Measurements from ENCODE around the gene NOX5.

NOX5 gene

DNA sequence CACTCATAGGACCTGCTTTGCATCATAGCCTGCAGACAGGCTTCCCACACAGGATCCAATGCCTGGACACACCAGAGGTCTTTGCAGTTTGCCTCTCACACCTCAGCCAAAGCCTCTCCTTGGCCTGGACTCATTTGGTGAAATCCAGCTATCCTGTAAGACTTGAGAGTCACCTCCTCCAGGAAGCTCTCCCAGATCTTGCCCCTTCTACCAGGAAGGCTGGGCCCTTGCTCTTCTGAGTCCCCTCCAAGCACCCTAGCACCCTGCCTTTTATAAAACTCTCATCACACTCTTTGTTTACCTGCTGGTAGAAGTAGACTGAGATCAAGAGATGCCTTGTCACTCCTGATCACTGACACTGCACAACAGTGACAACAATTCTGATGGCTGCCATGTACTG lies 79.1 kb downstream of the NOX5 start:
- no peak for DNase-seq (ENCODE audit: low read depth, low spot score)
- H3K27ac ChIP-seq: no peak overlapping the region

DNA sequence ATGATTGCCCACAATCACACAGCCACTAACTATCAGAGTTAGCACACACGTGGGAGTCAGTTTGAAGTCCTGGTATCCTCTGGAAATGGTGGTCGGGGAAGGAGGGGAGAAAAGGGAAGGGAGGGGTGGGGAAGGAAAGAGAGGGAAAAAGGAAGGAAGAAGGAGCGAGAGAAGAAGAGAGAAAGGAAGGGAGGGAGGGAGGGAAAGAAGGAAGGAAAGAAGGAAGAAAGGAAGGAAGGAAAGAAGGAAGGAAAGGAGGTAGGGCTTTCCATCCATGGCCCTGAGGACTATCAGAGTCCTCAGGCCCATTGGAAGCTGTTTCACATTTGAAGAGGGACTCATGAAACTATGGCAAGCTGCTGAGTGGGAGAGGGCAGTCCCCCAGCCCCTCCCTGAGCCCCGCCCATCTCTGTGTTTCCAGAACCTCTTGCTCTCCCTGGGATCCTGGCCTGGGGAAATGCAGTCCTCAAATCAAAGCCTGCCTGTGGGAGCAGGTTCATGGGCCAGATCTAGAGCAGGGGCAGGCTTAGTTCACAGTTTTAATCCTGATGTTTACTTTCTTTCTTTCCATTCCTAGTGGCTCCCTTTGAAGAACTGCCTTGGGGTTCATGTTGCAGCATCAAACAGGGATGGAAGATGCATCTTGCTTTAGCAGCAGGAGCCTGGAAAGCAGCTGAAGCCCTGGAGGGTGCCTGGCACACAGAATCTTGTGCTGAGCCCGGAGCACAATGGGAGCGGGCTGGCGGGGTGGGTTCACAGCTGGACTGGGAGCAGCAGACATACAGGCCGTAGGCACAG lies 79.8 kb downstream of the NOX5 start:
- no peak for DNase-seq (ENCODE audit: low read depth, low spot score)
- H3K27ac ChIP-seq: no peak overlapping the region

DNA sequence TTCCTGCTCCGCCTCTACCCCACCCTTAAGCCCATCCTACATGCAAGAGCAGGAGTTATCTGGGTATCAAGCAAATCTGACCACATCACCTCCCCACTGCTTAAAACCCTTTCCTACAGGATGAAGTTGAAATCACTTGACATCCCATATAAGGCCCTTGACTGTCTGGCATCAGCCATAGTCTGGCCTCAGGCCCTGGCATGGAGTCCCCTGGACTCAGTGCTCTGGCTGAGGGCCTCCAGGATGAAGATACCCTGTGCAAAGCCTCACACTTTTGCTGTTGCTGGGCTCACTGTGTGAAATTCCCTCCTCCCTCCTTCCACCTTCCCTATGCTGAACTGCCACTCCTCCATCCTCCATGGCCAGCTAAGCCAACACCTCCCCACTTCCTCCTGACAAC lies 80.8 kb downstream of the NOX5 start:
- no peak for DNase-seq (ENCODE audit: low read depth, low spot score)
- H3K27ac ChIP-seq: no peak overlapping the region

DNA sequence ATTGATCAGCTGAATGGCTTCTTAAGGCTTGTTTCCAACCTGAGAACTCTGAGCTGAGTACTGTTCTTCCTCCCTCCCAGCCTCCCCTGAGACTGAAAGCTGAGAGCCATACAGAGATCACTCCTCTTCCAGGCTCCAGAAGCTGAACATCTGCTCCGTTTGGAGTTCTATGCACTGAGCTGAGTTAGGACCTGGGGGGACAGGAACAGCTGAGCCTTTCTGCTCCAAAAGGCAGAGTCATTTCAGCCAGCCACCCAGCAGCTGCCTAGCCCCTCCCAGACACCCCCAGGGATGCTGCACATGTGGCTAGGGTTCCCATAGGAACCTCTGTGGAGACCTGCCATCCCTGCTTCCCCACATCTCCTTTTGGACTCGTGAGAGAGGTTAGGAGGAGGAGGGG lies 81.7 kb downstream of the NOX5 start:
- H3K27ac ChIP-seq: no peak overlapping the region
- DNase-seq (ENCODE audit: low read depth, low spot score): no peak

DNA sequence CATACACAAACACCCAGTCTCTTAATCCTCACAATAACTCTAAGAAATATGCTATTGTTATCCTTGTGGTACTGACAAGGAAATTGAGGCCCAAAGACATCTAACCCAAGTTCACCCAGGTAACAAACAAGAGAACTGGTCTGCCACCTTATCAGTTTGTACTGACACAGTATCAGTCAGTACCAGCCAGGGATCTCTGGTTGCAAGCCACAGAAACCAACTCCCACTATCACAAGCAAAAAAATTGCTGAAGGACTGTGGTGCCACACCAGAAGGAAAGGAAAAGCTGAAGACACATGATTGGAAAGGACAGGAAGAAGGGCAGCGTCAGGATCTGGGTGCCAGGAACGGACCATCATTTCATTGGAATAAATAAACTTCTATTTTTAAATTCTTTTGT lies 82.1 kb downstream of the NOX5 start:
- no peak for DNase-seq (ENCODE audit: low read depth, low spot score)
- no peak overlapping the region for H3K27ac ChIP-seq

DNA sequence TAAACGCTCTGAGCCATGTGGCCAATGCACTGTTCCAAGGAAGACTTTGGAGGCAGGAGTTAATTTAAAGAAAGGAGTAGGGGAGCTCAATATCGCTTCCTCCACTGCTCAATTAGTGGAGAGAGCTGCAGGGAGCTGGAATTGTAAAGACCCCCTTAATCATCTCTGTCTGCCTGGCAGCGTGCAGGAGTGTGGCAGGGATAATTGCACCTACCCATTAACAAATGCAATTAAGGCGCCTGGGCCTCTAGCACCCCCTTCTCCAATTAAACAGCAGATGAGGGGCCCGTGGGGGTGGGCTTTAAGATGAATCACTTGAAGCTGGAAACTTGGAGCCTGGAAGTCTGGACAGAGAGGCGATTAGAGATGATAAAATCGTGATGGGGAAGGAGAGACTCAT lies 84.3 kb downstream of the NOX5 start:
- no peak for DNase-seq (ENCODE audit: low read depth, low spot score)

DNA sequence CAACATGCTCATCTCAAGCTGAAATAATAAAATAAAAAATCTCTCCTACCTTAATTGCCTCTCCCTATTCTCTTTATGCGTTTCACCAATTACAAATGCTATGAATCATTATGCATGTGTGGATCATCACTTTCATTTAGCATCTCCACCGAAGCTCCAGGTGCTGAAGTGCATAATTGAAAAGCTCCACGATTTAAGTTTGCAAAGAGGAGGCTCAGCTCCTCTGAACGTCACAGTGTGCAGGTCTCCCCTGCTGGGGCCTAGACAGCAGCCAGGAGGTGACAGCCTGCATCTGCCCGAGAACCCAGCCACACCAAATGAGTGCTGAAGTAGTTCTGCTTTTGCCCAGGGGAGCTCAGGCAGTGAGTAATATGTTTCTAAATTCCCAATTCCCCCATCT lies 85.4 kb downstream of the NOX5 start:
- H3K27ac ChIP-seq: no peak overlapping the region
- DNase-seq (ENCODE audit: low read depth, low spot score): no peak

More for the DNA sequence above, 84.3 kb downstream of the NOX5 start:
- no peak overlapping the region for H3K27ac ChIP-seq

DNA sequence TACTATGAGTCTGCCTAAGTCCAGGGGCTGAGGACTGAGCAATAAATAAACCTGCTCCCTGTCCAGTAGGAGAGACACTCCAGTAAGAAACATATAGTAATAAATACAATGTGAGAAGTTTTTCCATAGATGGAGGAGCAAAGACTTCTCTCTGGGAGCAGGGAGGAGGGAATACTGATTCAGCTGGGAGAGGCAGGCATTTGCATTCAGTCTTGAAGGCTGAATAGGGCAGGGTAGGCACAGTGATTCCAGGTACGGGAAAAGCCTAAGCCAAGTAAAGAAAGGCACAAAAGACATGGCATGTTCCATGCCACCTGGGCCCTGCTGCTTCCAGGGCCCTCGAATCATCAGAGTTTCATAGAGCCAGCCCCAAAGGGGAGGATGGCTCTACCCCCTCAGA lies 86.3 kb downstream of the NOX5 start:
- no peak for DNase-seq (ENCODE audit: low read depth, low spot score)
- H3K27ac ChIP-seq: no peak overlapping the region

DNA sequence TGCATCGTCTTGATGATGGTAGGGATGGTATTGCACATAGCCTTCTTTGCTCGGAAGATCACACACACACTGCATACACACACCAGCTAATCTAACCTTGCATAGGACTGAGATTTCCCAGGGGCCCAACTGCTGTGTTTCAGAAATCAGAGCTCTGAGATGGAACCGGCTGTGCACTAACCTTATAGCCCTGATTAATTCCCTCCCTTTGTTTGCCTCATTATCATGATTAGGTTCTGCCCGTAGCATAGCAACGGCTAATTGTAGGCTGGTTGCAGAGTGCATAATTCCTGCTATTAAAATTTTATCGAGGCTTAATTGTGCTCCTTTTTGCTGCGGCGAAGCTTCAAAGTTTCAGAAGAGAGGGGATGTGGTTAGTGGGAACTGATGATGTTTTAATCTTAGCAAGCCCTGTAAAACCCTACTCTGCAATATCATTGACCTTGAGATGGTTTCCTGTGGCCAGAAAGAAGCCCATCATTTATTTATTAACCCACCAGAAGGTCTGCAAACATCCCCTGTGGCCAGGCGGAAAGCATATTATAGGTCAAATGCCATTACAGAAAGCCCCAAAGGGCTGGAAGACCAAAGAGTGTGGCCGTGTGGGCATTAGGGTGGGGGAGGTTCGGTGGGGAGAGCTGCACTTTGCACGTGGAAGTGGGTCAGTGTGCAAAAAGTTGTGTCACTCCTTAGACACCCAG lies 89.7 kb downstream of the NOX5 start:
- DNase-seq (ENCODE audit: low read depth, low spot score): no peak
- no peak overlapping the region for H3K27ac ChIP-seq

DNA sequence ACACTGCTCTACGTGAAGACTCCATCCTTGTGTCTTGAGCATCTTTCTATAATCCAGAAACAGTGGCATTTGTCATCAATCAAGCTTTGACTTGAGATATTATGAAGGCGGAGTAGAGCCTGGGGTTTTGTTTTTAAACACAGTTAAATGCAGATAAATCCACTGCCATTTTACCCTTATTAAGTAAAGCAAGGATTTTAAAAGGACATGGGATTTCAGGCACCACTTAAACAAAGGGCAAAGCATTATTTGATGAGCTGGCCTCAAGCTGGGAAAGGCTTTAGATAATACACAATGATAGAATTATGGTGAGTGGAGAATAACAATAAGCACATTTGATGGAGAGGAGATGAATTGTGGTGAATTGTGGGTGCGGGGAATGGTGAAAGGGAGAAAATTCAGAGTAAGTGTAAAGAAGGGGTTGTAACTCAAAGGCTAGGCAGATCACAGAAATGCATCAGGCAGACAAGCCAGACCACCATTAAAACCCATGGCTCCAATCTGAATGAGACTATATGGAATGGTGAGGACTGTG lies 91.0 kb downstream of the NOX5 start:
- no peak overlapping the region for H3K27ac ChIP-seq
- DNase-seq (ENCODE audit: low read depth, low spot score): no peak

DNA sequence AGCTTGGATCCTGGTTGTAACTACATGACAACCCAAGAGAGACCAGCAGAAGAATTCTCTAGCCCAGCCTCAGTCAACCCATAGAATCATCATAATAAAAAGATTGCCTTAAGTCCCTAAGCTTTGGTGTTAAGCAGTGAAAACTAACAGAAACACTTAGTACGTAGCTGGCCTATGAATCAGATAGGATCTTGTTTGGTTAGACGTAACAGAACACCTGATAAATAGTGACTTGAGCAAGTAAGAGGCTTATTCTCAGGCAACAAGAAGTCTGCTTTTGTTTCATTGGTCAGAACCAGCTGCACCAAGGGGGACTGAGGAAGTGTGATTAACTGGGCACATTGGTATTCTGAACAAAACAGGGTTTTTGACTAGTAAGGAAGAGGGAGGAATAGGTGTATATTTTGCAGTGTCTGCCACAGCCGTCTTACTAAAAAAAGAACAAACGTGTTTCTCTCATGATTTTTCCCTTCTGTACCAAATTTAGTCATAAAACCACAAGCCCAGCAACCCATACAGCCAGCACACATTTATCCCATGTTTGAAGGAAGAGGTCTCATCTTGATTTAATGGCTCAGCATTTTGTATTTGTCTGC lies 92.6 kb downstream of the NOX5 start:
- no peak for DNase-seq (ENCODE audit: low read depth, low spot score)

More for the DNA sequence above, 92.6 kb downstream of the NOX5 start:
- no peak overlapping the region for H3K27ac ChIP-seq

Data from epithelial cell of prostate (primary cell).